CD4-positive, alpha-beta T cell treated with Interleukin-6 at 100 ng/mL for 8 hours (primary cell): ENCODE measurements around the gene SLC1A7.

Experiments
- DNase-seq: peaks from one replicate; pipeline ENCODE4 v3.0.0-alpha.2; 2020; ENCODE audit warnings: mixed read lengths, low spot score

SLC1A7 gene

DNA sequence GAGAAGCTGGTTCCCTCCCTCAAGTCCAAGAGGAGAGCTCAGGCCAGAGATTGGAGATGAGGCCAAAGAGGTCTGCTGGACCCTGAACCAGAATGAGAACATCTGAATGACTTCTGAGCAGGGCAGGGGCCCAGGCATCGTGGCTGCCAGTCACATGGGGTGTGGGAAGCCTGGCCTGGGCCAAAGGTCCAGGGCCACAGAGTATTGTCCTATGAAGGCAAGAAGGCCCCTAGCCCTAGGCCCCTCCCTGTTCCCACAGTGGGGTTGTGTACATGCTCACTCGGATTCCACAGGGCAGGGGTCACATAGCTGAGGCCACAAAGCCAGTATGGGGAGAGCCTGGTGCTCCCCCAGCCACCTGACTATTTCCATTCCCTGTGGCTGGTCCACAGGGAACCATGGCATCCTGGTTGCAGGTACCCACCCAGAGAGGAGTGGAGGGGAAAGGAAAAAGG, 18.5 kb upstream of the SLC1A7 start:
- no peak for DNase-seq

DNA sequence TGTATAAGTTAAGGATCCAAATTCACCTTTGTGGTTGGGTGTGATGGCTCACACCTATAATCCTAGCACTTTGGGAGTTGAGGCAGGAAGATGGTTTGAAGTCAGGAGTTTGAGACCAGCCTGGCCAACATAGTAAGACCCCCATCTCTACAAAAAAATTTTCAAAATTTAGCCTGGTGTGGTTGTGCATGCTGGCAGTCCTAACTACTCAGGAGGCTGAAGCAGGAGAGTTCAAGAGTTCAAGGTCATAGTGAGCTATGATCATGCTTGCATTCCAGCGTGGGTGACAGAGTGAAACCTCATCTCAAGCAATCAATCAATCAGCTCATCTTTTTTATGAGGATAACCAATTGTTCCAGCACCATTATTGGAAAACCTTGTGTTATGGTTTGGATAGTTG, 16.5 kb upstream of the SLC1A7 start:
- DNase-seq, result no peak

DNA sequence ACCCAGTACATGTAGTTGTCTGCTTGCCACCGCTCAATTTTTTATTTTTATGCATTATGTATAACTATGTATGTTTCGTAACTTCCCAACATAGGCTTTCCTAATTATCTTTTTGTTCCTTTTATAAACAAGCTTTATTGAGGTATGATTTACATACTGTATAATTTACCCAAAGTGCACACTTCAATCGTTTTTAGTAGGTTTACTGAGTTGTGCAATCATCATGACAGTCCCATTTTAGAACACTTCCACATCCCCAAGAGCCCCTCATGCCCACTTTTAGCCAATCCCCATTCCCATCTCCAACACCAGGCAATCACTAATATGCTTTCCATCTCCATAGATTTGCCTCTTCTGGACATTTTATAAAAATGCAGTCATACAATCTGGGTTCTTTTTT, 14.3 kb upstream of the SLC1A7 start:
- no peak for DNase-seq

DNA sequence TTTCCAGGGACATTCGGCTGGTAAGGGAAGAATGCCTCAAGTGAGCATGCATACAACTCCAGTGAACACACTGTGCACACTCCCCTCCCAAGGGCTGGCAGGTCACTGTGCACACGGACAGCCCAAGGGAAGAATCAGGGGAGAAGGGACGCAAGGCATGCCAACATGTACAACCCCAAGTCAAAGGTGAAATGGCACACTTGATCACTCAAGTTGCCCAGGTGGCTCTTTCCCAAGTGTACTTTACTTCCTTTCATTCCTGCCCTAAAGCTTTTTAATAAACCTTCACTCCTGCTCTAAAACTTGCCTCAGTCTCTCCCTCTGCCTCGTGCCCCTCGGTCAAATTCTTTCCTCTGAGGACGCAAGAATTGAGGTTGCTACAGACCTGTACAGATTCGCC, 13.5 kb upstream of the SLC1A7 start:
- DNase-seq, result no peak

DNA sequence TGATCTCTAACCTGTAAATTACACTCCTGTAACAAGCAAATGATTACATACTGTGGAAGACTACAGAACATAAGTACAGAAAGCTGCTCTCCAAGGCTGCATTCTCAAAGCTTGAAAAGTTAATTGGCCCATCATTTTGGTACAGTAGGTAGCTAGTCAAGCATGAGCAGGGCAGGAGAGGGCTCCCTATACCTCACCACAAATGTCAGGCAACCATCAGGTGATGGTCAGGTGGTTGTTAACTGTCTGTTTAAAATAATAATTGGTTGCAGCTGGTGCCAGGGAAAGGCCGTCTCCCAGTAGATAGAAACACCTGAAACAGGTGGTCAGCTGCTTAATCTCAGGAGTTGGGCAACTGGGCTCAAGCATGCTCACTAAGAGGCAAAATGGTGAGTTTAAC, 13.1 kb upstream of the SLC1A7 start:
- DNase-seq, result no peak

DNA sequence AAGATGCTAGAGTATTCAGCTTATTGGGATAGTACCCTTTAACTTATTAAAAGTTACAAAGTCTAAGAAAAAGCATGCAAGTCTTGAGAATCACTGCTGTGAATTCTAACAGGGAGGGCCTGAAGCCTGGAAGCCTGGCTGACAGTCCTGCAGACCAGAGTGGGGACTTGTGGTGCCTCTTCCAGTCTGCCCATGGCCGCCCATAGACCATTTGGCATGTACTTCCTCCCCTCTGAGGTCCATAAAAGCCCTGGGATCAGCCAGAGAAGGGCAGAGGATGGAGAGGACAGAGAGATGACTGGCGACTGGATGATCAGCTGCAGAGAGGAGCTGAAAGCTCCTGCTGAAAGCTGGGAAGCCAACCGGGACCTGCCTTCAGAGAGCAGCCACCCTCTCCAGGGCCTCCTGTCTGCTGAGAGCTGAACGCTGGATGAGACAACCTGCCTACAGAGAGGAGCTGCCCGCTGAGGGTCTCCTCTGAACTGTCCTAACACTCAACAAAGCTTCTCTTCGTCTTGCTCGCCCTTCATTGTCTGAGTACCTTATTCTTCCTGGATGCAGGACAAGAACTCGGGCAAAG, 12.5 kb upstream of the SLC1A7 start:
- DNase-seq, result no peak

DNA sequence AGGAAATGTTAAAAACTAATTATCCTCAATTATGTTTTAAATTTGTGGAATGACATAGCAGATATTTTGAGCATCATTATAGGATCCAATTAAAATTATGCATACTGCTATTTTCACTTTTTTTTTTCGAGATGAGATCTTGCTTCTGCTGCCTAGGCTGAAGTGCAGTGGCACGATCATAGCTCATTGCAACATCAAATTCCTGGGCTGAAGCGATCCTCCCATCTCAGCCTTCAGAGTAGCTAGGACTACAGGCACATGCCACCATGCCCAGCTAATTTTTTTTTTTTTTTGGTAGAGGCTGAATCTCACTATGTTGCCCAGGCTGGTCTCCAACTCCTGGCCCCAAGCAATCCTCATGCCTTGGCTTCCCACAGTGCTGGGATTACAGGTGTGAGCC, 11.3 kb upstream of the SLC1A7 start:
- no peak for DNase-seq

DNA sequence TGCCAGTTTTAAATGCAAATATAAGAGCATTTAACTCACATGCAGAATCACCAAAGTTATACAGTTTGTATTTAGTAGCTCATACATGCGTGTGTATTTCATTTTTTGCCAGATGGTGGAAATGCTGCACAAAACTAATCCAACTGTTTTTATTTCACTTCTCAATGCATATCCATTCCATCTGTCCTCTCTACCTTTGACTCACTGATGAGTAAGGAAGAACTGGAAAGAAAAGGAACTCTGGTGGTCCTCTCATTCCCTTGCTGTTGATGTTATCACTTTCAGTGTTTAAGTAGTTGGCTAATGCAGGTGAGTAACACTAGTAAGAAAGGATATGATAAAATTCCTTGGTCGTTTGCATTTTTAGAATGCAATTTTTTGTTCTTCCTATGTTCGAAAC, 5.7 kb upstream of the SLC1A7 start:
- DNase-seq, result no peak

DNA sequence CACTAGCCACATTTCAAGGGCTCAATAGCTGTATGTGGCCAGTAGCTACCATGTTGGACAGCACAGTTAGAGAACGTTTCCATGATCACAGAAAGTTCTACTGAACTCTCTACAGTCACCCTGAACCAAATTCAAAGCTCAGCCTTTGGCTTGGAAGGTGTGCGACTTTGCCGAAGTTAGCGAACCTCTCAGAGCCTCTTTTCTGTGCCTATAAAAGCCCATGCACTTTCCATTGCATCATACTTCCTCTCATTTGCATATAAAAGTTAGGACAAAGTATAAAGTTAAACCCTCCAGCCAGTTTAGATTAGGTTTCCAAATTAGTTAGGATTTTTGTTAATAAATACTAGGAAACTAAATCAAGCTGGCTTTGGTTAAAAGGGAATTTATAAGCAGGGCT, 4.7 kb upstream of the SLC1A7 start:
- DNase-seq, result no peak

DNA sequence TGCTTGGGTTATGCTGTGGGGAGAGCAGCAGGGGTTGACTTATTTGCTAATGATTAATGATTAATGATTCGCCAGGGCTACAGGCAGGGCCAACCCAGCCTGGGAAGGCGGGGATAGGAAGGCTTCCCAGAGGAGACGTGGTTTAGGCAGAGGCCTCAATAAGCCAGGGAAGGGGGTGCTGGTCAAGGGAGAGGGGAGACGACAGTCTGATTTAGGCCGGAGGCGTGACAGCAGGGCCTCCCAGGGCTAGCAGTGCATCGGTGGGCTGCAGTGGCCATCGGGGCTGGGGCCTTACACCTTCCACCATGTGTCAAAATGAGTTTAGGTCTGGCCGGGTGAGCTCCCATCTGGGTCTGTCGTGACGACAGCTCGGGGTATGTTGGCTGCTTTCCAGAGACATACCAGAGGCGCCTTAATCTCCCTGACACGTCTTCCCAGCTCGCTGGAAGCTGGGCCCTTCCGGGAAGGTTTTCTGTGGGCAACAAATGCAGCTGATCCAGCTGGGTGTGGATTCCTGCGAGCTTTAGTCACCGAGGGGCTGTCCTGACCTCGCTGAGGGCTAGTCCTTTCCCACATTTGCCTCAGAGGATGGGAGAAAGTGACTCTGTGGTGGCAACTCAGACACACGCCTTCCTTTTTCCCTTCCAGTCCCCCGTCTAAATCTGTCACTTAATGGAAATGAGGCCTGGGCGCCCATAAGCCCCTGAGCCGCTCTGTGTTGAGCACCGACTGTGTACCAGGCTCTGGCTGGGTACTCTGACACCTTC, 3.7 kb upstream of the SLC1A7 start:
- no peak for DNase-seq

DNA sequence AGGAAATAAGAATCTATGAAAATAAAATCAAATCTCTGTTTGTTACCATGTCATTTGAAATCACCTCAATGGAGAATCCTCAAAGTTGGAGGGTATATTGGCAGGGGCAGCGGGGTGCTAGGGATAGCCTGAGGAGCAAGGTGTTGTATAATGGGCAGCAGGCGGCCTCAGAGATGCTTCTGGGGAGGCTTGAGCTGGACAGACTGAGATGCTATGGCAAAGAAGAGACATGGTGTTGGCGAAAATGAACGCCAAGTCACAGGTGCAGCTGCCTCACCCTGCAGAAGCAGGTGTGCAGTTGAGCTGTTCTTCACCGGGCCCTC, 3.1 kb upstream of the SLC1A7 start:
- DNase-seq, result no peak

DNA sequence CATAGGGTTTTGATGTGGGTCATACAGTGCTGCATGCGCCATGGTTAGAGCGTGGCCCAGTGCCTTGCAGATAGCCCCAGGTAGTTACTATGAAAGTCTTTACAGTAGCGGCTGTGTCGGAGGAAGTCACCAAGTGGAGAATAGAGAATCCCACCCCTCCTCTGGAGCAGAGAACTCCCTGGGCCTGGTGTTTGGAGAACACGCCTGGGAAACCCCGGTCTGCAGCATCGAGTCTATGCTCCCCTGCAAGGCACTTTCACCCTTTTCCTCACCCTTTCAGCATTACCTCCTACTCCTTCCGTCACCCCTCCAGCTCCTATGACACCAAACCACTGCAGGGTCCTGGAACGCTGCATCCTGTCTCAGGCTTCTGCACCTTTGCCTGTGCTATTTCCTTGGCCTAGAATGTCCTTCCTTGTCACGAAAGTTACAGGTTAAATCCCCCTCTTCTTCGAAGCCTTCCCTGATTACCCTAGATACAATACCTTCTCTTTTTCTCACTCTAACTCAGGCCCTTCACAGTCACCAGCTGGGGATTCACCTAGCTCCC, 2.7 kb upstream of the SLC1A7 start:
- no peak for DNase-seq

DNA sequence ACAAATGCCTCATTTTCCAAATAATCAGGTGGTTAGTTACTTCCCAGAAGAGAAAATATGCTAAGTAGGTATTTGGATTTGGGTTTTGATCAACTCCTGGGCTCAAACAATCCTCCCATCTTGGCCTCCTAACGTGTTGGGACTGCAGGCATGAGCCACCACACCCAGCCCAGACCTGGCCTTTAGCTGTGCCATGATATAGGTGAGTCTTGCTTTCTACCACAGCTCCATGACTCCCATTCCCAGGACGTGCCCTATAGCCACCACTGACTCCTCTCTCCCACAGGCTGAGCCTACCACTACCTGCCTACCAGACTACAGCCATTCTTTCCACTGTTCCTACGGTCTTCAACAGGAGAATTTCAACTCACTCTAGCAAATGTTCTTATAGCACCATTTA, 1.8 kb upstream of the SLC1A7 start:
- DNase-seq, result no peak

DNA sequence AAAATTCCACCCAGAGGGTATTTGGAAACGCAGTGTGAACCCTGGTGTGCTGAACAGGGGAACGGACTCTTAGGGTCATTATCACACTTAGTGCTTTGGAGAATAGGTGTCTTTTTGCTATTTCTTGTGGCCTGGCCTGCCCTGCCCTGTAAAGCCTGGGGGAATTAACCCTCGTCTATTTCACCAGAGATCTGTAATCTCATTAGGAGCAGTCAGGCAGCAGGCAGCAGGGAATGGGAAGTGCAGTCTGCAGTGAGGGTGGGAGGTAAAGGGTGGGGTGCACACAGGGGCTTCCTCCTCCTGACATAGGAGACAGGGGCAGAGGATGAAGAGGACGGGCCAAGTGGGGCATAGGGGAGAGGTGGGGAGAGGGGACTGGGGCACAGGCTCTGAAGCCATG, 1.1 kb upstream of the SLC1A7 start:
- DNase-seq, result no peak

DNA sequence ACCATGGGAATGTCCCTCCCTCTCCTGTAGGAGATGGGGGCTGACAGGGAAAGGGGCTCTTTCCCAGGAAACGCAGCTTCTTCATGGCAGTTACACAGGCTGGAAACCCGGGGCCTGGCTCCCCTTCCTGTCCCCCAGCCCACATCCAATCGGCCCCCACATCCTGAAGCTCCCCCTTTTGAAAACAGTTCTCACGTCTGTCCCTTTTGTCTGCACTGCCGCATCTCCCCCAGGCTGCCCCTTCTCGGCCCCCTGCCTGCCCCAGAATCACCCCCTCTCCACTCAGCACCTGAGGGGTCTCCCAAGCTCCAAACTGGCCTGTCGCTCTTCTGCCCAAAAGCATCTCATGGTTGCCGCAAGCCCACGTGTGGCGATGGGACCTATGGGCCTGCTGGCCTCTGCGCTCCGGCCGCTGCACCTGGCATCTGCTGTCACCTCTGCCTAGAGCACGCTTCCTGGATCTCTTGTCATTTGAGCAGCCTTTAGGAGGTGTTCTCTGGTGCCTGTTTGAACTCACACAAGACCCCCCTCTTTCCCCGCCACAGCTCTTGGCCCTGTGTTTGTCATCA, 867 bp downstream of the SLC1A7 start:
- DNase-seq, result no peak

DNA sequence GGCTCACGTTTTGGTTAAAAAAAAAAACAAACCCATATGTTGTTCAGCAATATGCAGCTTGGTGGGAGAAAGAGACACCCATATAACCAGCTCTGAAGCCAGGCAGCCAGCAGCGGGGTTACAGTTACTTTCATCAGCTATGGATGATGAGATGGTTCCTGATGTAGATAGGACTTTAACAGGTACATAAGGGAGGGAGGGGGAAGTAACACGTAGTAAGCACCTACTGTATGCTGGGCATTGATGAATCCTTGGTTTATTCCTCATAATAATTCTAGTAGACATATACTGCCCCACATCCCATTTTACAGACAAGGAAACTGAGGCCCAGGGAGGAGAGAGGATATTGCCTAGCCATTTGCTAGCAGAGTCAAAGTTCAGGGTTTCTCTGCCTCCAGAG, 2.0 kb downstream of the SLC1A7 start:
- DNase-seq, result no peak

DNA sequence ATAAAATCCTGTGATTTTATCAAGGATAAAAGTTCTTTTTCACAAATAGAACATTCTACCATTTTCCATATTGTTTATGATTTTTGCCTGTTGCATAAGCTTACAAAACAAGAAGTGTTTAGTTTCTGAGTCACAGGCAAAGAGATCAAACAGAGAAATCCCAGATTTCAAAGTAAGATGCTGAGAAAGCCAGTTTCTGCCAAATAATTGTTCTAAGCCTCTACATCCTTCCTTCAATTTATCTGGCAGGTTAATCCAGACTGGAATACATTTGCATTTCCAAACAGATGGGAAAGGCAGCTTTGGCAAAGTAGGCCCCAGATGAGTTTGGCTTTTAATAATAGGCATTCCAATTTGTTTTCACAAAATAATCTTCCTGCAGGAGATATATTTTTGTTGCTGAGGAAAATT, 2.5 kb downstream of the SLC1A7 start:
- DNase-seq, result no peak

DNA sequence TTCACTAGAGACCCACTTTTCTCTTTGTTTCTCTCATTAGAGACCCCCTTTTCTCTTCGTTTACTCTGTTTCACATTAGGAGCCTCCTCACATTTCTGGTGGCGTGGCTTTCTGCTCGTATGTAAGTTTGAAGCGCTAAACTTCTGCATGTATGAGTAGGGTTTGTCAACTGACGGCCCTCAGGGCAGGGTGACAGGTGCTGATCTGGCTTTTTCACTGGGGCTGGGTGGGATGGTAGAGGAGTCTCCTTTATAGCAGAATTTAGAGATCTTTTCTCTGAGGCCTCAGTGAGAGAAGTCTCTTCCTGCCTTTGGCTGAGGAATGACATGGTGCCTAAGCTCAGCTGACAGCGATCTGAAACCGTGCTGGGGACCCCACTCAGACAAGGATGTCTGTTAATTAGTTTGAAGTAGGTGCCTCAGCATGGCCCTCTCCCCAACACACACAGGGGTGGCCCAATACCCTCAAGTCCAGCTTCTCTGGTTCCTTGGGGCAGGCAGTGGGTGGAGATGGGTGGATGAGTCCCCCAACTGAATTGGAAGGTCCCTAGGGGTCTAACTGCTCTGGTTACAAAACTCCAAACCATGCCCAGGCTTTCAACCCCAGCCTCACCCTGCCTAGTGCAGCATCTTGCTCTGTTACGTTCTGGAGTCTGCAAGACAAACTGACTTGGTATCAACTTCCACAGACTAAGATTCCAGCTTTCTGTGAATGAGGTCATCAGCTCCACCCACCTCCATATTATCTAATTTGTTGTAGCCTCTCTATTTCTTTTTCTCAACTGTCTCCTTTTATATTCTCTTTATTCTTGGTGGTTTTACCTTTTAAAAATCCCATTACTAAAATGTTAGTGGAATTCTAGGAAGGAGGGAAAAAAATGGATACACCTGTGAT, 3.2 kb downstream of the SLC1A7 start:
- DNase-seq, result no peak

DNA sequence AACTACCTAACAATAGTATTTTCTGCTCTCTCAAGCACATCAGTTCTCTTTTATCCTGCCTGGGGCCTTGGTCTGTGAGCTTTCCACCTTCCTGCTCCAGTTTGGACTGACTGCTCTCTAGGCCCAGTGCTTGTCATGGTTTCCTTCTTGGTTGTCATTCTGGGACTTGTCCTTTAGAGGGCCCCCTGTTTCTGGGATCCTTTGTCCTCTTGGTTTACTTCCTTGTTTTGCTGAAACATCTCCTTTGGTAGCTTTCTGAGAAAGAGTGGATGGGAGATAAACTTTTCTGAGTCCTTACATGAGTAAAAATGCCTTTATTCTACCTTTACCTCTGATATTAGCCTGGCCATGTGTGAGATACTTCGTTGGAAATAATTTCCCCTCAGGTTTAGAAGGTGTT, 4.7 kb downstream of the SLC1A7 start:
- no peak for DNase-seq

DNA sequence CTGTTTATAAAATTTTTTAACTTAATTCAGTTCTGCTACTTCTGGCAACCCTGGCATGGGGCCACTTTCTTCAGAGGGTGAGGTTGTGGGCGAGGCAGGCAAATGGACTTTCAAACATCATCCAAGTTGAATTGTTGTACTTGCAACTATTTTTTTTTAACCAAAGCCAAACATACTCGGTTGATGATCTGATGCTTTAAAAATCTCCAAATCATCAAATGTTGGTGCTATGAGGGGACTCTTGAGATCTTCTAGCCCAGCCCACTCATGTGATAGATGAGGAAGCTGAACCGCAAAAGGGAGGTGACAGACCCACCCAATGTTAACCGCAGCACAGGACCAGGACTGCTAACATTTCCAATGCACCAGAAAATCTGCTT, 6.7 kb downstream of the SLC1A7 start:
- no peak for DNase-seq

DNA sequence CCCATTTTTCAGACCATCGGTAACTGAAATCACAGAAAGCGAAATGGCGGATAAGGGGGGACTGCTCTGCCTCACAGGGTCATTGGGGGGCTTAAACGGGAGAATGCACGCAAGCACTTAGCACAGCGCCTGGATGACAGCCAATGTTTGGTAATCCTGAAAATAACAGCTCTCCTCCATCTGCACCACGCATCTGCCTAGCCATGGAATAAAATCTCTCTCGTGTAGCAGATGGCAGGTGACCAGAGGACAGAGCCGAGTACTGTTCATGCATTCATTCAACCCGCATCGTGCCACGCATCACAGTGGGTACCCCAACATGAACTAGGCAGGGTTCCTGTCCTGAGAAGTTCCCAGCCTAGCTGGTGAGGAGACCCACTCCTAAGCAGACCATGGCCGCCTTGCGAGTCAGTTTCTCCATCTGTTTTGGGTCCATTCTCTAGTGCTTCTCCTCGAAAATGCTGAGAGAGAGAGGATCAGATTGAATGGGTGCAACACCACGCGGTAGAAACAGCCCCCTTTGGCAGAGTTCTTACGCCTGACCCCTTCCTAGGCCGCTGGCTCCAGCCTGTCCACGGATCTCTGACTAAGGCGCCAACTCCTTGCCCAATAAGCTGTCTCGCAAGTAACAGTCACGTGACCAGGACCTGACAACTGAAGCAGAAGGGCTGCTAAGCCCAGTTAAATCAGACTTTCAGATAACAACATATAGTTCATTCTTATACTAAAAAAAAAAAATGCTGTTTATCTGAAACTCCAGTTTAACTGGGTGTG, 7.3 kb downstream of the SLC1A7 start:
- DNase-seq, result no peak

DNA sequence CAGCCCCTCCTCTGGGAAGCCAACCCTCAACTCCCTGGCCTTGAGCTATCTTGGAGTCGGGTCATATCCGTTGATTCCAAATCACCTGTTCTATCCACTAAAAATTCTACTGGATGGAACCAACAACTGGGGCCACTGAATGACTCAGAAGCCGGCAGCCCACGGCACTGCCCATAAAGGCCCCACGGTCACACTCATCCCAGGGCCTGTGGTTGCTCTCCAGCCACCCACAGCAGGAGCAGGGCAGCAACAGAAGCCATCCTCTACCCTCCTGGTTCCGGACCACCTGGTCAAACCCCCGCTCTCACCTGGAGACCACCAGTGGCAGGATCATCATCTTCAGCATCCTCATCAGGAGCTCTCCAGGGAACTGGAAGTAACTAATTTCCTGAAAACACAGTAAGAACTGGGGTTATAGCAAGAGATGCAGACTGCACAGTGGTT, 8.4 kb downstream of the SLC1A7 start:
- DNase-seq, result no peak
